ENCODE data around the gene PCNX3.
"Not testable (repeated sequence)": the region's sequence is repeated elsewhere in the genome, so short reads cannot be mapped to it uniquely, and the experiment has no call there.

Gene PCNX3

DNA sequence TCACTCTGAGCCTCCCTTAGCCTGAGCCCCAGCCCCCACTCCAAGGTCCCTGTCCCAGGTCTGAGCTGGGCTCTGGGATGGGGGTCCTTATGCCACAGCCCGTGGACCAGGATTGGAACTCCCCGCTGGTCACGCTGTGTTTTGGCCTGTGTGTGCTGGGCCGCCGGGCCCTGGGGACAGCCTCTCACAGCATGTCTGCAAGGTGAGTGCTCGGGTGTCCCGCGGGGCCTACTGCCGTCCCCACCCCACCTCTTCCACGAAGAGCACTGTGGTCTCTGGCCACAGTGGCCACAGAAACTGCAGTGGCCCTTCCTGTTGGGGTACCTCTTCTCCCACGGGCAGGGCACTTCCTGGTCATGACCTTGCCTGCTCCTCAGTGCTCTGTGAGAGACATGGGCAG, 18.9 kb downstream of the PCNX3 start:
- no peak for DNase-seq (ENCODE audit: low read depth in 1 of 2, low spot score in 1 of 2)
- in situ Hi-C loops (cut with HindIII; ENCODE audit: low pct_unique_long_range_greater_than_20kb, low sequenced_read_pairs) = no loop called here
- TF ChIP-seq JUND (IDR thresholded peaks at IDR 0.05; ENCODE audit: low read depth) = no peak

DNA sequence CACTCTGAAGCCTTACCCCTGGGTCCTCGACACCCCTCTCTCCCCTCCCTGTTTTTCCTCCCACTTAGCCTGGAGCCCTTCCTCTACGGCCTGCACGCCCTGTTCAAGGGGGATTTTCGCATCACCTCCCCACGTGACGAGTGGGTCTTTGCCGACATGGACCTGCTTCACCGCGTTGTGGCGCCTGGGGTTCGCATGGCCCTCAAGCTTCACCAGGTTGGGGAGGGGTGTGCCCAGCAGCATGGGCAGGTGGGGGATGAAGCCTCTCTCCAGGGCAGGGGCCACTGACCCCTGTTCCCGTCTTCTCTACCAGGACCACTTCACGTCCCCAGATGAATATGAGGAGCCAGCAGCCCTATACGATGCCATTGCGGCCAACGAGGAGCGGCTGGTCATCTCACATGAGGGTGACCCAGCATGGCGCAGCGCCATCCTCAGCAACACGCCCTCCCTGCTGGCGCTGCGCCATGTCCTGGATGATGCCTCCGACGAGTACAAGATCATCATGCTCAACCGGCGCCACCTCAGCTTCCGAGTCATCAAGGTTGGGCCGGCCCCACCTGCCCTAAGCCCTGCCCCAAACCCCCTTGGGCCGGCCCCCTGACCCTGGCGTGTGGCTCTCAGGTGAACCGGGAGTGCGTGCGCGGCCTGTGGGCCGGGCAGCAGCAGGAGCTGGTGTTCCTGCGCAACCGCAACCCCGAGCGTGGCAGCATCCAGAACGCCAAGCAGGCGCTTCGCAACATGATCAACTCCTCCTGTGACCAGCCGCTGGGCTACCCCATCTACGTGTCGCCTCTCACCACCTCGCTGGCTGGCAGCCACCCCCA, 19.5 kb downstream of the PCNX3 start:
- in situ Hi-C loops (cut with HindIII; ENCODE audit: low pct_unique_long_range_greater_than_20kb, low sequenced_read_pairs) = no loop called here
- no peak for TF ChIP-seq JUND (IDR thresholded peaks at IDR 0.05; ENCODE audit: low read depth)
- DNase-seq (ENCODE audit: low read depth in 1 of 2, low spot score in 1 of 2) = no peak

DNA sequence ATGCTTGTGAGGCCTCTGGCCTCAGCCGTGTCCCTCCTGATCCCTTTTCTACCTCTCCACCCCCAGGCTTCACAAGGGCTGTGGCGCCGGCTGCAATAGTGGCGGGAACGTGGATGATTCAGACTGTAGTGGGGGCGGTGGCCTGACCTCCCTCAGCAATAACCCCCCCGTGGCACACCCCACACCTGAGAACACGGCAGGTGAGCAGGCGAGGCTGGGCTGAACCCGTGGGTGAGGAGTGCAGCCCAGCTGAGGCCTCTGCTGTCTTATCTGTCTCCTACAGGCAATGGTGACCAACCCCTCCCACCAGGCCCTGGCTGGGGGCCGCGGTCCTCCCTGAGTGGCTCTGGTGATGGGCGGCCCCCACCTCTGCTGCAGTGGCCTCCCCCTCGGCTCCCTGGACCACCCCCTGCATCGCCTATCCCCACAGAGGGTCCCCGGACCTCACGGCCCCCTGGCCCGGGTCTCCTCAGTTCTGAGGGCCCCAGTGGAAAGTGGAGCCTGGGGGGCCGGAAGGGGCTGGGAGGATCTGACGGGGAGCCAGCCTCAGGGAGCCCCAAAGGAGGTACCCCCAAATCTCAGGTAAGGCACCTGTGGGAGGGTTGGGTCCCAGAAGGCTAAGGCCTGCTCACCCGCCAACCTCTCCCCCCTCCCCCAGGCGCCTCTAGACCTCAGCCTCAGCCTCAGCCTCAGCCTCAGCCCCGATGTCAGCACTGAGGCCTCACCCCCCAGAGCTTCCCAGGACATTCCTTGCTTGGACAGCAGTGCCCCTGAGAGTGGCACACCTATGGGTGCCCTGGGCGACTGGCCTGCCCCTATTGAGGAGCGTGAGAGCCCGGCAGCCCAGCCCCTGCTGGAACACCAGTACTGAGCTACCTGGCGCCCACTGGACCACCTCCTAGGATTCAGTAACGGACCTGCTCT, 20.8 kb downstream of the PCNX3 start:
- DNase-seq (ENCODE audit: low read depth in 1 of 2, low spot score in 1 of 2) = no peak
- in situ Hi-C loops (cut with HindIII; ENCODE audit: low pct_unique_long_range_greater_than_20kb, low sequenced_read_pairs) = no loop called here
- no peak for TF ChIP-seq JUND (IDR thresholded peaks at IDR 0.05; ENCODE audit: low read depth)

DNA sequence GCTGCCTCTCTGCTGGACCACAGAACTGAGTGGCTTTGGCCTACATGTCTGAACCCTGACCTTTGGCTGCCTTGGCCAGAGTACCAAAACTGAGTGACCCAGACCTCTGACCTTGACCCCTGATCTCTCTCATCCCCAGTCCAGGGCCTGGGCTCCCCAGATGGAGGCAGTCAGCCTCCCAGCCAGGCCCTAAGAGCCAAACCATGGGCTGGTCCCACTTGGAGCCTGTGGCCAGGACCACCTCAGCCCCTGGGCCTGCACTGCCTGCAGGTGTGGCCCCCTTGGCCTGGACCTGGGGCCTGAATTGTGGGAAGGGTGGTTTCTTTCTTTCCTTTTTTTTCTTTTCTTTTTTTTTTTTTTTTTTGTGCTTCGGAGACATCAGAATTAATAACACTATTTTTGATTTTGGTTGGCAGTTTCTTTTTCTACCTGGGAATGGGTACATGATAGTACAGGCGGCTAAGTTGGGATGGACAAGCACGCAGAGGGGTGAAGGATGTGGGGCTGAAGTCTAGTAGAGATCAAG, 21.5 kb downstream of the PCNX3 start:
- no peak for DNase-seq (ENCODE audit: low read depth in 1 of 2, low spot score in 1 of 2)
- in situ Hi-C loops (cut with HindIII; ENCODE audit: low pct_unique_long_range_greater_than_20kb, low sequenced_read_pairs) = no loop called here
- no peak for TF ChIP-seq JUND (IDR thresholded peaks at IDR 0.05; ENCODE audit: low read depth)

DNA sequence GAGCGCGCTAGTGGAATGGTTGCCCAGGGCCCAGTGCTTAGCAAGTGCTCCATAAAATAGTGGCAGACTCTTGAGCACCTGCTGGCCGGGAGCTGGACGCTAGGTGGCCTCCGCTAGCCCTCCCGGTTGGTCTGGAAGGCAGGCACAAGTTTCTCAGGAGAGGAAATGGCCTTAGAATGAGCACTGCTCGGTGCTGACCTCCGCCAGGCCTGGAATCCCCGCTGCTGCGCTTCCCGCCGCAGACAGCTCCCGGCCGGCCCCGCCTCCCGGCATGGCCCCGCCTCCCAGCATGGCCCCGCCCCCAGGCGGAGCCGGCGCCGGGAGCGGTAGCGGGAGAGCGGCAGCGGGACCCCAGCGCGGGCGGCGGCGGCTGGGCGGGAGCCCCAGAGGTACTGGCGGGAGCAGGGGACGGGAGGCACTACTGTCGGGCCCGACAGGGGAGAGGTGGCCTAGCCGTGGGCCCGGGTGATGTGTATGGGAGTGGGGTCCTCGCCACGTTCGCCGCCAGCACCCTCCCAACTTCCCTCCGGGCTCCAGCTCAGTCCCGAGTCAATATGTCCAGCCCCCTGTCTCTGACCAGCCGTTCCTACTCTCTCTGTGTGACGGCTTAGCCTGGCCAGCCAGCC, 22.3 kb downstream of the PCNX3 start, which contains the start of gene SIPA1:
SIPA1 (plus strand) TSS at position 308 of the 626 bp plus-strand sequence. CDS start 2,821 bp downstream, outside the sequence.
- peak in 1 of 2 experiments; percentile 73 for DNase-seq (ENCODE audit: low read depth in 1 of 2, low spot score in 1 of 2)
- in situ Hi-C loops (cut with HindIII; ENCODE audit: low pct_unique_long_range_greater_than_20kb, low sequenced_read_pairs) = no loop called here
- TF ChIP-seq JUND (IDR thresholded peaks at IDR 0.05; ENCODE audit: low read depth) = no peak

DNA sequence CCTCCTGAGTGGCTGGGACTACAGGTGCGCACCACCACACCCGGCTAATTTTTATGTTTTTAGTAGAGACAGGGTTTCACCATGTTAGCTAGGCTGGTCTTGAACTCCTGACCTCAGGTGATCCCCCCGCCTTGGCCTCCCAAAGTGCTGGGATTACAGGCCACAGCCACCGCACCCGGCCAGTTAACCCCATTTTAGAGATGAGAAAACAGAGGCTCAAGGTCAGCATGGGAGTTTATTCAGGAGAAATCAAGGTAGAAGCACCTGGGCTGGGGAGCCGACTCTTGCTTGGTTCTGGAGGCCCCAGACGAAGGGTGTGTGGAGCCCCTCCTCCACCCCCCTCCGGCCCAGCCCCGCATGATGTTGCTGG, 23.6 kb downstream of the PCNX3 start:
- DNase-seq (ENCODE audit: low read depth in 1 of 2, low spot score in 1 of 2); in situ Hi-C loops (cut with HindIII; ENCODE audit: low pct_unique_long_range_greater_than_20kb, low sequenced_read_pairs): not testable (repeated sequence)

DNA sequence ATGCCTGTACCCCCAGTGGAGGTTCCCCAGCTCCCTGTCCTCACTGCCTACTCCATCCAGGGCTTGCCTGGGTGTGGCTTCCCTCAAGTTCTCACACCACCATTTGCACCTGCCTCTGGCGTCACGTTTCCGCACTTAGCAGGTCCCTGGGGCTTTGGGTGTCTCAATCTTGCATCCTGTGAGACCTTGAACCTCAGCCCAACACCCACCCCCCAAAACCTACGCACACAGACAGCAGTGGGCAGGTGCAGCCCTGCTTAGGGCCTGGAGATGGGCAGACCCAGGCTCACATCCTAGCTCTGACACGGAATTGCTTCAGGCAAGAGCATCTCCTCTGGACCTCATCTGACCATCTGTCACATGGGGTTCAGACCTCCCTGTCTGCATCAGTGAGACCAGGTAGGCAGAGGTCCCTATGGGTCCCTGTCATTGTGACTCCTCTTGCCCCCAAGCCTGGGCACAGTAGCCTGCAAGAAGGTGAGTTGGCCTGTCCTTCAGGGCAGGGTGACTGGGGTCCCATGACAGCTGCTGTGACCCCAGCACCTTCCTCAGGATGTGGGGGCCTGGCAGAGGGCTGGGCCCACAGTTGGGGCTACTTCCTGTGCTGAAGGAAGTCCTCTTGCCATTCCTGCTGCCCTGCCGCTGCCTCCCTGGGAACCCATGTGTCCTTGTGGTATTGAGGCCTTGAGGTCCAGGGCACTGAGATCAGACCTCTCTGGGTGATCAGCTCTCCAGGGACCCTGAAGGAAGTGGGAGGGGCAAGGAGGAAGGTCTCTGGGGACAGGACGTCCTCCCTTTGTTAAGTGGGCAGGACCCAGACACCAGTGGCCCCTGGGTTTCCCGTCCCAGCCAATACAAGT, 24.3 kb downstream of the PCNX3 start:
- in situ Hi-C loops (cut with HindIII; ENCODE audit: low pct_unique_long_range_greater_than_20kb, low sequenced_read_pairs) = no loop called here
- DNase-seq (ENCODE audit: low read depth in 1 of 2, low spot score in 1 of 2) = no peak
- no peak for TF ChIP-seq JUND (IDR thresholded peaks at IDR 0.05; ENCODE audit: low read depth)

DNA sequence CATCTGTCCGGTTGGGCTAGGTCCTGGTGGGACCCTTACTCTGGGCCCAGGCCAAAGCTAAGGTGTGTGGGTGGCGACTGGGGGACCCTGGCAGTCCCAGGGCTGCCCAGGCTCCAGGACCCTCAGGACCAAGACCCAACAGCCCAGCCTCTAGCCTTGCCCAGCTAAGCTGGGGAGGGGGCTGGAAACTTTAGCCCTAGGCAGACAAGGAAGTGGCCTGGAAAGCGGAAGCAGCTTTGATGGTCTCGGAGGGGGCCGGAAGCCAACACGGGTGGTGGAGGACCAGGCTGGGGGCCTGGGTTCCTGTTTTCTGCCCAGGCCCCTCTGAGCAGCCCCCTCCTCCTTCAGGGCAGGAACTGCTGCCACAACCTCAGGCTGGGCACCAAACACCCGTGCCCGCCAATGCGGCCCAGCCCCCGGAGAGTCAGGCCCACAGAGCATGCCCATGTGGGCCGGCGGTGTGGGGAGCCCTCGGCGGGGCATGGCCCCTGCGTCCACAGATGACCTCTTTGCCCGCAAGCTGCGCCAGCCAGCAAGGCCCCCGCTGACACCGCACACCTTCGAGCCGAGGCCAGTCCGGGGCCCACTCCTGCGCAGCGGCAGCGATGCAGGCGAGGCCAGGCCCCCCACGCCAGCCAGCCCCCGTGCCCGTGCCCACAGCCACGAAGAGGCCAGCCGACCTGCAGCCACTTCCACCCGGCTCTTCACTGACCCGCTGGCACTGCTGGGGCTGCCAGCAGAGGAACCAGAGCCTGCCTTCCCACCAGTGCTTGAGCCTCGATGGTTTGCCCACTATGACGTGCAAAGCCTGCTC, 25.1 kb downstream of the PCNX3 start:
- no peak for DNase-seq (ENCODE audit: low read depth in 1 of 2, low spot score in 1 of 2)
- in situ Hi-C loops (cut with HindIII; ENCODE audit: low pct_unique_long_range_greater_than_20kb, low sequenced_read_pairs) = no loop called here

DNA sequence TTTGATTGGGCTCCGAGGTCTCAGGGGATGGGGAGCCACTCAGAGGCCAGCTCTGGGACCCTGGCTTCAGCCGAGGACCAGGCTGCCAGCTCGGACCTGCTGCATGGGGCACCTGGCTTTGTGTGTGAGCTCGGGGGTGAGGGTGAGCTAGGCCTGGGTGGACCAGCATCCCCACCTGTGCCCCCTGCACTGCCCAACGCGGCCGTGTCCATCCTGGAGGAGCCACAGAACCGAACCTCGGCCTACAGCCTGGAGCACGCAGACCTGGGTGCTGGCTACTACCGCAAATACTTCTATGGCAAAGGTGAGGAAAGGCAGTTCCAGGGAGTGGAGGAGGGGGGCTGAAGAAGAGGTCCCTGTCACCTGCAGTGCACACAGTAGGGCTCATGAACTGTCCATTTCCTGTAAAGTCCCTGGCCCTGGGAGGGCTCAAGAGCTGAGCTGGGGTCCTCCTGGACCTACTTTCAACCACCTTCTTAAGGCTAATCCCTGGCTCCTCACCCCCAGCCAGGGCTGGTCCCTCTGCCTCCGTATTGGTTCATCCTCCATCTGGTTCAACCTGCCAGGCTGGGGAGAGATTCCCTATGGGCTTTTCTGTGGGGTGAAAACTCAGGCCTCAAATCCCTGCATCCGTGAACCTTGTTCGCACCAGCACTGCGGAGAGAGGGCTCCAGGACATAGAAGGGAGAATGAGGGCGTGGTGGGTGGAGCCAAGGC, 25.9 kb downstream of the PCNX3 start:
- DNase-seq (ENCODE audit: low read depth in 1 of 2, low spot score in 1 of 2) = peak; percentile 67 to 93
- in situ Hi-C loops (cut with HindIII; ENCODE audit: low pct_unique_long_range_greater_than_20kb, low sequenced_read_pairs) = no loop called here
- no peak for TF ChIP-seq JUND (IDR thresholded peaks at IDR 0.05; ENCODE audit: low read depth)

More for the DNA sequence above, 25.1 kb downstream of the PCNX3 start:
- no peak for TF ChIP-seq JUND (IDR thresholded peaks at IDR 0.05; ENCODE audit: low read depth)

DNA sequence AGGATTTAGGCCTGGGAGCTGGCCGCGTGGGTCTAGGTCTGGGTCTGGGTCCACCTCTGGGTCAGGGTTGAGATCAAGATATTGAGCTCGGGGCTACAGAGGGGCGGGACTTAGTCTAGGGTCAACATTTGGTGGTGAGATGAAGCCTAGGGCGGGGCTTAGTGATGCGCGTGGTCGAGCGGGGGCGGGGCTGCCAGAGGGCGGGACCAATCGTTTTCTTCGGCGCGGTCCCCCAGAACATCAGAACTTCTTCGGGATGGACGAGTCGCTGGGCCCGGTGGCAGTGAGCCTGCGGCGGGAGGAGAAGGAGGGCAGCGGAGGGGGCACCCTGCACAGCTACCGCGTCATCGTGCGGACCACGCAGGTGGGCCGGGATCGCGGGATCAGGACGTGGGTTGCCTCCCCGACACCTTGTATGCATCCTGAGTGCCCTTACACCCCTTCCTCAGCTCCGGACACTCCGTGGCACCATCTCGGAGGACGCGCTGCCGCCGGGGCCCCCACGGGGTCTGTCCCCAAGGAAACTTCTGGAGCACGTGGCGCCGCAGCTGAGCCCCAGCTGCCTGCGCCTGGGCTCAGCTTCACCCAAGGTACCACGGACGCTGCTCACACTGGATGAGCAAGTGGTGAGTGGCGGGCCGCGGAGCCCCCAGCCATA, 26.6 kb downstream of the PCNX3 start:
- no peak for TF ChIP-seq JUND (IDR thresholded peaks at IDR 0.05; ENCODE audit: low read depth)
- in situ Hi-C loops (cut with HindIII; ENCODE audit: low pct_unique_long_range_greater_than_20kb, low sequenced_read_pairs) = no loop called here
- DNase-seq (ENCODE audit: low read depth in 1 of 2, low spot score in 1 of 2) = peak in 1 of 2 experiments; percentile 22
